ENCODE measurements around the gene CYP11A1. TPM values are rescaled to one million over a fixed set of nuclear protein-coding genes. Genes with fewer than 3 reads are reported as not detected.

Gene CYP11A1
- polyA plus RNA-seq, 1 donor from 2014 or later: not detected

DNA sequence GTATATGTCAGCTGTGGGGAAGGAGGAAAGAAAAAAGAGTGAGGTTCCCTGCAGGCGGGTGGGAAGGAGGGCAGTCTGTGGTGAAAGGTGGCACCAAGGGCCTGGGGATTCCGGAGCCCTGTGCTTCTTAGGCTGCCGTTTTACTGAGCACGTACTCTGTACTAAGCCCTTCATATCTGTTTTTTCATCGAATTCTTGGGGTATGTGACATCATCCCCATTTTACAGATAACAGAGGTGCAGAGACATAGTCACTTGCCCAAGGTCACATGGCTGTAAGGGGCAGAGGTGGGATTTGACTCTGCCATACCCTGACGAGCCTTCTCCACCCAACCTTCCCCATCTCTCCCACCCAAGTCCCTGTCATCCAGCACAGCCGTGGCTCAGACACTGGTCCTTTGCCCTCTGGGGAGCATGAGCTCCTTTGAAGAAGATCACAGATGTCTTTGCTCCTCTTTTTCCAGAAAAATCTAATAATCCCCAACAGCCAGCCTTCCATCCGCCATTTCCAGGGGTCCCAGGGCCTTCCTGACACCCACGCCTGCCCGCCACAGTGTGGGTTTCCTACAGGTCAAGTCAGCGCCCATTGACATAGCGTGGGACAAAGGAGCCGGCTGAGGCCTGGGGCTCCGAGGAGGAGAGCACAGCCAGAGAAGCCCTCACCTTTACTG lies 24.2 kb downstream of the CYP11A1 start:
- peaks cover 0 to 3% (median 0%) of the 10 kb centered on the region in 3 donors for H3K4me1 Mint-ChIP-seq
- H3K4me3 Mint-ChIP-seq: peak overlapping the region in 1 of 4 donors; percentile 68
- H3K9me3 Mint-ChIP-seq: no peaks in the 10 kb centered on the region
- H3K27ac Mint-ChIP-seq: peak overlapping the region in 1 of 3 donors; percentile 84
- peaks cover 5% of the 10 kb centered on the region for H3K27me3 Mint-ChIP-seq
- H3K36me3 Mint-ChIP-seq: peaks cover 2% of the 10 kb centered on the region

DNA sequence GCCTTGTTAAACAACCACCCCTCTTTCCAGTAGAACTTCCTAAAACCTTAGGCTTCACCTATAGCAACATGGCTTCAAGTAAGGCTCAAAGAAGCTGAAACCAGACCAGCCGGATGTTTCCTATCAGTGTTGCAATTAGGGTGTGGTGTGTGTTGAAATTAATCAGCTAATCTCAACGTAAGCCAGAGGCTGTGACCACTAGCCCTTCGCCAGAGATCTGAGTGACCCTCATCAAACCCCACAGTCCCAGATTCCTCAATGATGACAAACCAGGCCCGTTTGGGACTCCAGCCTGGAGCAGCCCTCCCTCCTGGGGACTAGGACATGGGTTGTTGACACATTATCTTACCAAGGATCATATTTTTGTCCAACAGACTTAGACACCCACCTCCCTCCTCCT lies 27.3 kb downstream of the CYP11A1 start:
- peak overlapping the region in 1 of 3 donors; percentile 29 for H3K27ac Mint-ChIP-seq
- no peaks in the 10 kb centered on the region for H3K4me1 Mint-ChIP-seq
- H3K9me3 Mint-ChIP-seq: no peaks in the 10 kb centered on the region
- H3K36me3 Mint-ChIP-seq: no peaks in the 10 kb centered on the region
- H3K4me3 Mint-ChIP-seq: no peak overlapping the region
- no peaks in the 10 kb centered on the region for H3K27me3 Mint-ChIP-seq

DNA sequence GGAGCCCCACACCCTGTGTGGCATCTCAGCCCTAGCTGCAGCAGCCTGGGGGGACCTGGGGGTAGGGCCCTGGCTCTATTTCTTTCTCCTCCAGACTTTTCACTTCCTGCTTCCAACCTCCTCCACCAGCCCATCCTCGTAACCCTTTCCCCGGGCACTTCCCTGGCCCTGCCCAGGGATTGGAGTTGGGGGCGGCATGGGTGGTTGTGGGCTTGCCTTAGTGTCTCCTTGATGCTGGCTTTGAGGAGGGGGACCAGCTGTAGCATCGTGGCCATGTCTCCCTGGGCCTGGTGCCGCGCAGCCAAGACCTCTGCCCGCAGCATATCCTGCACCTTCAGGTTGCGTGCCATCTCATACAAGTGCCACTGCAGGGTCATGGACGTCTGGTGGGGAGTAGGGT lies 28.1 kb downstream of the CYP11A1 start:
- H3K4me3 Mint-ChIP-seq: no peak overlapping the region
- no peaks in the 10 kb centered on the region for H3K9me3 Mint-ChIP-seq
- H3K36me3 Mint-ChIP-seq: no peaks in the 10 kb centered on the region
- H3K27ac Mint-ChIP-seq: no peak overlapping the region
- H3K4me1 Mint-ChIP-seq: no peaks in the 10 kb centered on the region
- H3K27me3 Mint-ChIP-seq: no peaks in the 10 kb centered on the region

DNA sequence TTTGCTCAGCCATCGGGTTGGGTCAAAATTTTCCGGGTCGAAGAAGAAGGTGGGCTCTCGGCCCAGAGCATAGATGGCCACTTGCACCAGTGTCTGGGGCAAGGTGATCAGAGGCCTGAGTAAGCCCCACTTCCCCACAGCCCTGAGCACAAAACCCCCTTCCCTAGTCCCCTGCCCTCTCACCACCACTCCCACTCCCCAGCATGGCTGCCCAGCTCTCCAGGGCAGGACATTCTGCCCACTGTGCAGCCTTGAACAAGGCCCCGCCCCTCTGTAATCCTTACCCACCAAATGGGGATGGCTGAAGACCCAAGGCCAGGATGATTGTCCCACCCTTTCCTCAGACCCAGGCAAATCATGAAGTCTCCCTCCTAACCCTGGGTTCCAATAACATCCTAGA lies 28.8 kb downstream of the CYP11A1 start:
- Mint-ChIP-seq H3K27ac (no peak overlapping the region), H3K4me3 (no peak overlapping the region), H3K9me3 (no peaks in the 10 kb centered on the region), H3K36me3 (no peaks in the 10 kb centered on the region), H3K27me3 (no peaks in the 10 kb centered on the region), H3K4me1 (no peaks in the 10 kb centered on the region)

DNA sequence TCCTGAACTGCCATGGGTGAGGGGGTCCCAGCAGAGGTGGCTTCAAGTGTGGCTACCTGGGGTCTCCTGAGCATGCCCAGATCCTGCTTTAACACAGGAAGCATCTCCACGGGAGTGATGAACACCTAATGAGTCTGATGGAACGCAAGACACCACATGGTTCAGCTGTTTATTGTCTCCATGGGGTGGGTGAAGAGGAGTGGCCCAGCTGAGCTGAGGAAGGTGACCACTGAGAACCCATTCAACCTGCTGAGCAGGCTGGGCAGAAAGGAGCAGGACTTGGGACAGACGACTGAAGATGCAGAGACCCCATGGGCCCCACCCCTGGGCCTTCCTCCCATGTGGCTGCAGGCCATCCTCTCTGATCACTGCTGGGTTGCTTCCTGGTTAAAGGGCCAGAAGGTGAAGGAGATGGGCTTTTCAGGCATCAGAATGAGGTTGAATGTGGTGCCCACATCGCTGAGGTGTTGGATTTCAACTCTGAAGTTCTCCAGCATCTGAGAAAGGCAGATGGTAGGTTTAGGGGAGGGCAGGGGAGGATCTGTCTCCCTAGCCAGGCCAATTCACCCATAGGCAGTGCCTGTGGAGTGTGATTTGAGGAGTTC lies 29.7 kb downstream of the CYP11A1 start:
- Mint-ChIP-seq H3K4me3 (no peak overlapping the region), H3K4me1 (no peaks in the 10 kb centered on the region), H3K27me3 (no peaks in the 10 kb centered on the region), H3K36me3 (no peaks in the 10 kb centered on the region), H3K27ac (no peak overlapping the region), H3K9me3 (no peaks in the 10 kb centered on the region)

DNA sequence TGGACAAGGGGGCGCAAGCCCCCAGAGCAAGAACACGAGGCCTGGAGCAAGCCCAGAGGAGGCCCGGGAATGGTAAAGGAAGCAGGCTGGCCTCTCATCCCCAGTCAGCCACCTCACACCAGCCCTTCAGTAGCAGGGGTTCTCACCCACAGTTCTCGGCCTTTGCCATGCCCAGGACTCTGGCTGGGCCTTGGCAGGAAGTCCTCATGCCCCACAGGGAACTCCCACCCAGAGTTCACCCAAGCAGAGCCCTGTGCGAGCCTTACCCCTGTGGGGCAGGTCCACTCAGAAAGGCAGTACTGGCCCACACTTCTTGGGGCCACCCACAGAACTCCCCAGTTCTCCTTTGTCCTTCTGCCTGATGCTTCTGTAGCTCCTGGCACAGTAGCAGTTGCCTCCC lies 30.3 kb downstream of the CYP11A1 start:
- Mint-ChIP-seq H3K36me3 (no peaks in the 10 kb centered on the region), H3K27ac (no peak overlapping the region), H3K4me3 (no peak overlapping the region), H3K4me1 (no peaks in the 10 kb centered on the region), H3K9me3 (no peaks in the 10 kb centered on the region), H3K27me3 (no peaks in the 10 kb centered on the region)

DNA sequence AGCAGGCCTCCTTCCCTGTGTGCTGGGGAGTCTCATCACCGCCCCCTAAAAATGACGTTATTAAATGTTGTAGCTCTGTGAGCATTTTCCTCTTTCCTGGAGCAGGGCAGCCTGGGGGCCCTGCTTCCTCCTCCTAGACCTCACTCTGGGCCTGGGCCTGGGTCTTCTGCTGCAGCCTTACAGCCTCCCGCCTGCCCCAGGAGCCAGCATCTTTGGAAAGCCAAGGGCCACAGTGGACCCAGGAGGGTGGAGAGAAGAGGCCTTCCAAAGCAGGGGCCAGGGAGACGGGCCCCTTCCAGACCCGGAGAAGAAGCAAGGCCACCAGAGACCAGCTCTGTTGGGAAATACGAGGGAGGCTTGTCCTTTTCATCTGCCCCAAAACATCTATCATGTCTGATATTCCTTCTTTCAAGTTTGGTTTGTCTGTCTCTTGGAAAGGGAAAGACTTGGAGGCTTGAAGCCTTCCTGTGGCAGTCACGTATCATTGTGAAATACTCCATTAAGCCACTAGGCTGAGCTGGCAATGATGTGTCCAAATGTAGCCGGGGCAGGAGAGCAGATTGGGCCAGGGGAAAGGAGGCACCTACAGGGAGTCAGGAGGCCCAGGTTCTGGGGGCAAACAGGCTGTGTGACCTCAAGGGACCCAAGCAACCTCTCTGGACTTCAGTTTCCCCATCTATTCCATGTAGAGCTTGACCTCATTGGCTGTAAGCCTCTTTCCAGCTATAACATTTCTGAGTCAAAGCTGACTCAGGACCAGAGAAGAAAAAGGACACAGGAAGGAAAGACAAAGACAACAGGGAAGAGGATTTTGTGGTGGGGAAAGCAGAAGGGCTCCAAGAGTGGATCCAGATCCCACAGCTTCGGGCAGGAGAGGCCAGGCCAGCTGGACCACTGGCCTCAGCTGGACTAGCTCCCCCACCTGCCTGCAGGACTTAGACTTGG lies 31.1 kb downstream of the CYP11A1 start:
- Mint-ChIP-seq H3K27ac (no peak overlapping the region), H3K4me1 (no peaks in the 10 kb centered on the region), H3K4me3 (no peak overlapping the region), H3K36me3 (no peaks in the 10 kb centered on the region), H3K27me3 (no peaks in the 10 kb centered on the region), H3K9me3 (no peaks in the 10 kb centered on the region)

DNA sequence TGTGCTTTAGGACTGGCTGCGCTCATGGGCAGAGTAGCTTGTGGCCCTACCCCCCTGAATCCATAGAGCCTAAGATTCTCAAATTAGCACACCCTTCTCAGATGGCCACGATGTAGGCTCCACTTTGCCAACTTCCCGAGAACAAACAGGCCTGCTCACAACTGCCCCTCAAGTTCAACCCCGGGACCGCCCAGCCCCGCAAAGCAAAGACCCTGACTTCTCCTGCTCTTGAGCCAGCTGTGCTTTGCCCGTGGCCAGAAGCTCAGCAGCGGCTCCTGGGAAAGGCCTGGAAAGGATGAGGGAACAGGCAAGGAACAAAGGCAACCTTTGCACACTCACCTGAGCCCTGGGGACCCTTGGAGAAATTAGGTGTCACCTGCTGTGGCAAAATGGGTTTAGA lies 32.0 kb downstream of the CYP11A1 start:
- Mint-ChIP-seq H3K27me3 (no peaks in the 10 kb centered on the region), H3K4me3 (no peak overlapping the region), H3K36me3 (no peaks in the 10 kb centered on the region), H3K4me1 (no peaks in the 10 kb centered on the region), H3K9me3 (no peaks in the 10 kb centered on the region), H3K27ac (no peak overlapping the region)

DNA sequence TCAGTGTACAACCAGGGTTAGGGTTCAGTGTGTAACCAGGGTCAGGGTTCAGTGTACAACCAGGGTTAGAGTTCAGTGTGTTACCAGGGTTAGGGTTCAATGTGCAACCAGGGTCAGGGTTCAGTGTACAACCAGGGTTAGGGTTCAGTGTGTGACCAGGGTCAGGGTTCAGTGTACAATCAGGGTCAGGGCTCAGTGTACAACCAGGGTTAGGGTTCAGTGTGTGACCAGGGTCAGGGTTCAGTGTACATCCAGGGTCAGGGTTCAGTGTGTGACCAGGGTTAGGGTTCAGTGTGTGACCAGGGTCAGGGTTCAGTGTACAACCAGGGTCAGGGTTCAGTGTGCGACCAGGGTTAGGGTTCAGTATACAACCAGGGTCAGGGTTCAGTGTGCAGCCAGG lies 33.3 kb downstream of the CYP11A1 start:
- no peak overlapping the region for H3K27ac Mint-ChIP-seq
- no peaks in the 10 kb centered on the region for H3K9me3 Mint-ChIP-seq

DNA sequence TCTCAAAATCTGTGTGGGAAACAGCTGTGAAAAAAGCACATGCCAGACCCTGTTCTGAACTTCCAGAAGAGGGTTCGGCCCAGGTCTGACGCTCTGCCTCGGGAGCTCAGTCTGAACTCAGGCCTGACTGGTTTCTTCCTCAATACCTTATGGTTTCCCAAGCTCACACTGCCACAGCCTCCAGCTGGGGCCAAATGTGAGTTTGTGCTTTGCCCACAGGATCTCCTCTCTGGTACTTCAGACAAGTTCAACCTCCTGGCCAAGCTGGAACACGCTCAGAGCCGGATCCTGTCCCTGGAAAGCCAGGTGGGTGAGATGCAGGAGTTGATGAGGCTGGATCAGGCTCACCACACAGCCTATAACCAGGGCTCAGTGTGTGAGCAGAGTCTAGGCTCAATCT lies 33.8 kb downstream of the CYP11A1 start:
- Mint-ChIP-seq H3K27me3 (no peaks in the 10 kb centered on the region), H3K9me3 (no peaks in the 10 kb centered on the region), H3K27ac (no peak overlapping the region), H3K36me3 (no peaks in the 10 kb centered on the region), H3K4me1 (peaks cover 0 to 3% (median 2%) of the 10 kb centered on the region in 3 donors), H3K4me3 (no peak overlapping the region)

More for the DNA sequence above, 33.3 kb downstream of the CYP11A1 start:
- Mint-ChIP-seq H3K4me1 (peaks cover 0 to under 1% (median 0%) of the 10 kb centered on the region in 3 donors), H3K27me3 (no peaks in the 10 kb centered on the region), H3K36me3 (no peaks in the 10 kb centered on the region), H3K4me3 (no peak overlapping the region)

DNA sequence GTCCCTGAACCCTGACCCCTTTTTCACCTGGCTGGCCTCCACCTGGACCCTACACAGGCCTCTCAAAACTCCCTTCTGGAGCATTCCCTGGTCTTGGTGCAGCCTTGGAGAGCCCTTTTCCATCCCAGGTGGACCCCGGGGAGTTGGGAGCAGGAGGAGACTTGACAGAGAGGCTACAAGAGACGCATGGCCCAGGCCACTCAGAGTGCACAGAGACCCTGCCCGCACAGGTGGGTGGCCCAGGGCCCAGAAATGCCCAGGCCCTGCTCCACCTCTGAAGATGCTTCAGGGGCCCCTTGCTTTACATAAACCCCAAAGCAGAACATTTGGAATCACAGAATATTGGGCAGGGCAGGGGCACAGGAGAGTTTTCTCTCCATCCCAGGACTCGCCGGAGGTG lies 34.4 kb downstream of the CYP11A1 start:
- Mint-ChIP-seq H3K4me1 (peaks cover 0 to 7% (median 5%) of the 10 kb centered on the region in 3 donors), H3K27ac (no peak overlapping the region), H3K9me3 (no peaks in the 10 kb centered on the region), H3K27me3 (no peaks in the 10 kb centered on the region), H3K4me3 (no peak overlapping the region), H3K36me3 (no peaks in the 10 kb centered on the region)

DNA sequence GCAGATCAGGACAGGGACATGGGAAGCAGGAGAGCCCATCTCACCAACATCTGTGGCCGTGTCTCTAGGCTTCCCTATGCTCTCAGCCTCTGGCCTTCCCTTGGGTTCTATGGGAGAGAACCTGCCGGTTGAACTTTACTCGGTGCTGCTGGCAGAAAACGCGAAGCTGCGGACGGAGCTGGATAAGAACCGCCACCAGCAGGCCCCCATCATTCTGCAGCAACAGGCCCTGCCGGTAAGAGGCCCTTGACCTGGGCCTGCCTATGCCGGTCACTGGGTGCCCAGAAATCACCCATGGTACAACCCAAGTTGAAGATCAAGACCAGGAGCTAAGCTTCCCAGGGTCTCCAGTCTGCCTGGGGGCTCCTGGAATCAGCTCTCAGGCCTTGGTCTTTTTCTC lies 34.8 kb downstream of the CYP11A1 start:
- peak overlapping the region in 1 of 3 donors; percentile 24 for H3K27ac Mint-ChIP-seq
- no peaks in the 10 kb centered on the region for H3K9me3 Mint-ChIP-seq
- H3K4me1 Mint-ChIP-seq: peaks cover 0 to 9% (median 5%) of the 10 kb centered on the region in 3 donors
- H3K36me3 Mint-ChIP-seq: no peaks in the 10 kb centered on the region
- no peaks in the 10 kb centered on the region for H3K27me3 Mint-ChIP-seq
- no peak overlapping the region for H3K4me3 Mint-ChIP-seq

DNA sequence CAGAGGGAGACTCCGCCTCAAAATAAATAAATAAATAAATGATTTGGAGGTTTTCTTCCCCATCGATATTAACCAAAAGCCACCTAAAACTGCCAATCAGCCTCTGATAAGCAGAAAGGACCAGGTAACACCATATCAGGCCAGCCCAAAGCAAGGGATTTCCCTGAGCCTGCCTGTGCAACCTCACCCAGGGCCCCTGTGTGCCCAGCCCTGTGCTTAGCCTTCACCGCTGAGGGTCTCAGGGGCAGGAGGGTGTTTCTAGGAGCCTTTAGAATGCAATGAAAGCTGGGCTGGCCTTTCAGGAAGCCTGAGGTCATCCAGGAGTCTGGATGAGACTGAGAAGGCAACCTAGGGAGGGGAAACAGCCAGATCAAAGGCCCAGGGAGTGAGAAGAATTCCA lies 35.4 kb downstream of the CYP11A1 start:
- H3K27ac Mint-ChIP-seq: peak overlapping the region in 1 of 3 donors; percentile 24
- H3K4me1 Mint-ChIP-seq: peaks cover 0 to 9% (median 5%) of the 10 kb centered on the region in 3 donors
- H3K27me3 Mint-ChIP-seq: no peaks in the 10 kb centered on the region
- no peaks in the 10 kb centered on the region for H3K36me3 Mint-ChIP-seq
- no peaks in the 10 kb centered on the region for H3K9me3 Mint-ChIP-seq
- H3K4me3 Mint-ChIP-seq: no peak overlapping the region

DNA sequence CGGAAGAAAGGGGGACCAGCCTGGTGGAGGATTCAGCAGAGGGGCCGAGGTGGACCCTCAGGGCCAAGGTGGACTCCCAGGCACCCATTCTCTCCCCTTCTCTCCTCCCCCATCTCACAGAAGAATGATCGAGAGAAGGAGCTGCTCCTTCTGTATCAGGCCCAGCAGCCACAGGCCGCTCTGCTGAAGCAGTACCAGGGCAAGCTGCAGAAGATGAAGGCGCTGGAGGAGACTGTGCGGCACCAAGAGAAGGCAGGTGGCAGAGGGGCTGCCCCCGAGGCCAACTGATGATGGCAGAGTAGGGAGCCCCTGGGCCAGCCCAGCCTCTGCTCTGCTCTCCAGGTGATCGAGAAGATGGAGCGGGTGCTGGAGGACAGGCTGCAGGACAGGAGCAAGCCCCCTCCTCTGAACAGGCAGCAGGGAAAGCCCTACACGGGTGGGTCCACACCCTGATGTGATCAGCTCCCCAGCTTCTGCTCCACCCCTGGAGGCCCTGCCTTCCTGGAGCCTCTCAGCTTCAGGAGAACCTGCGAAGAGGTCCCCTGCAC lies 36.5 kb downstream of the CYP11A1 start:
- peaks cover 0 to 9% (median 5%) of the 10 kb centered on the region in 3 donors for H3K4me1 Mint-ChIP-seq
- no peaks in the 10 kb centered on the region for H3K27me3 Mint-ChIP-seq
- H3K36me3 Mint-ChIP-seq: no peaks in the 10 kb centered on the region
- no peak overlapping the region for H3K27ac Mint-ChIP-seq
- no peaks in the 10 kb centered on the region for H3K9me3 Mint-ChIP-seq
- H3K4me3 Mint-ChIP-seq: no peak overlapping the region

Data from IgD-negative memory B cell (primary cell).